Activated CD8-positive, alpha-beta memory T cell treated with anti-CD3 and anti-CD28 coated beads, Interleukin-2, amount 50 U/mL, for 48 hours (primary cell): ENCODE measurements around the gene HDHD5.

Experiments
- DNase-seq: peaks from one replicate; pipeline ENCODE4 v3.0.0-alpha.2; 2020

Gene HDHD5

DNA sequence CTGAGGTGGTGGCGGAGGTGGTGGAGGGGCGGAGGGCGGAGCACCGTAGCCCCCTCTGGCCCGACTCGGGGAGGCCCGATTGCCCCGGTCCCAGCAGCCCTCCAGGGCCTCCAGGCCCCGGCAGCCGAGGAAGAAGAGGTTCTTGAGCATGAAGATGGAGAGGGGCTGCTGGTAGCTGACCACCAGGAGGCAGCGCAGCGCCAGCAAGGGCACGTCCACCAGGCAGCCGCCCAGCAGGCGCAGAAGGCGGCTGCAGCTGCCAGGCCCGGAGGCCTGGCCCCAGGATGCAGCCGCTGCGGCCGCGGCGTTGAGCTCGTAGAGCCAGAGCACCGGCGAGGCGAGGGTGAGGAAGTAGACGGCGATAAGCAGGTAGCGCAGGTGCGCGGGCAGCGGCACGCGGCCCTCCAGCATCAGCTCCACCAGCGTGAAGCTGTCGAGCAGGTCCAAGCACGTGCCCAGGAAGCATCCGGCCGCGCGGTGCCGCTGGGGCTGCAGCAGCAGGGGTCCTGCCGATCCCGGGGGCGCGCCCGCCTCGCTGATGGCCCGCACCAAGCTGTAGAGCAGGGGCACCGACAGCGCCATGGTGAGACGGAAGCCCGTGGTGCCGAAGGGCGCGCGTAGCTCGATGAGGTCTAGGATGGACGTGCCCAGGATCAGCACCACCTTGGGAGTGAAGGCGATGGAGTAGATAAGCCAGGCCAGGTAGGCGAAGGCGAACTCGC, 39.4 kb downstream of the HDHD5 start:
- DNase-seq = no peak

DNA sequence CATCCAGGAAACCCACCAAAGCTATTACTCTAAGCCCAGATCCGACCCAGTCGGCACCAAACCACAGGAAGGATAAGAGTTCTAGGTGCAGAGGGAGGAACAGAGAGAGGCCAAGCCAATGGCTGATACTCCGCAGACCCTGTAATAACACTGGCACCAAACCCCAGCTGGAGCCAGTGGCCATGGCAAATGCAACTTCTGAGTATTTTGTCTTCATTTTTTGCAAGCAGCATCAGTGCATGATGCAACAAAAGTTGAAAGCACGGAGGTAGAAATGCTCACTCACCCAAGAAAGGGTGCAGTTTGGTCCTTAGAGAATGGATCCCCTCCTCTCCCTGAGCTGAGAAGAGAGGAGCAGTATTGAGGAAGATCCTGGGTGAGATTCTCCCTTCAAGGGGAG, 40.7 kb downstream of the HDHD5 start:
- DNase-seq = no peak

DNA sequence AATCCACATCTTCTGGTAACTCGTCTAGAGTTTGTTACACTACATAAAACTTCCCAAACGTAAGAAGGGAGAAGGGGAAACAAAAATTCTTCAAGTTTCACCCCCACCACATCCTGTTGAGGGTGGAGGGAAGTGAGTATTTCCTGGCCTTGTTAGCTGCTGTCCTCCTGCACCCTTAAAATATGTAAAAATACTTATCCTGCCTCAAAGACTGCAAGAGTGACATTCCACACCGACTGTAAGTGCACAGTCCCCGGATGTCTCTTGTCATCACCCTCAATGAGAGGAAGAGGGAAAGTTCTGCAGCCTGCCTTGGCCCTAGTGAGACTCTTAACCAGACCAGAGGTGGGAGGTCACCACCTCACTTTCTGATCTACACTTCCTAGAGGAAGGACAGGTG, 41.2 kb downstream of the HDHD5 start:
- no peak for DNase-seq

DNA sequence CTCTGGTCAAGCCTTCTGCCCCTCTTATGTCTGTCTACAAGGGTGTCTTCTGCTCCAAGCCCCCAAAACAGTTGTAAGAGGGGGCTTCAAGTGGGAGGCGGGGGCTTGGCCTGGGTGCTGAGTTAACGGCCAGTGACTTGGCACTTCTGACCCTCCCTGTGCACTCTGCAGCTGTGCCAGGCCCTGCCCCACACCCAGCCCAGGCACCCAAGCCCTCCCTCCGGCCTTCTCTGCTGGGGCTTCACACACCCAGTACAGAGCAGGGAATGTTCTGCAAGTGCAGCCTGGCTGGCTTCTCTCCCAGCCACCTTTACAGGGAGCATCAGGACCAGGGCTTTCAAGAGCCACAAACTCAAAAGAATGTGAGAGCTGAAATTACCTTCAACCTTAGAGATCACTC, 41.7 kb downstream of the HDHD5 start:
- DNase-seq = no peak

GRCh38 chr22:17116572-17117330, 42.3 kb downstream of the HDHD5 start:
- DNase-seq = no peak

GRCh38 chr22:17115945-17116565, 43.0 kb downstream of the HDHD5 start:
- no peak for DNase-seq

DNA sequence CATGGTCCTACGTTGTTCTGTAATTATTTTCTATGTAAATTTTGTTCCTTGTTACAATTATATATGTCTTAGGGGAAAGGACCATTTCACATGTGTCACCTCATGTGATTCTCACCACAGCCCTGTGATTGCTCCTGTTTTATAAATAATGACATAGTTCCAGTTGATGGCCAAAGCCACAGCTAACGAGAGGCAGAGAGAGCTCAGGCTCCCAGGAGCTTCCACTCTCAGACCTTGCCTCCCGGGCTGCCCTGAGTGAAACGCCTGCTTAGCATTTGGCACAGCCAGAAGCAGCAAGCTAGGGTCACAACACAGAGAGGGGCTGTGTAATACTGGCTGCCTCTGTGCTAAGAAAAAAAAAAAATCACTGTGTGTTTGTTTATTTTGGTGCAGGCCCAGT, 43.8 kb downstream of the HDHD5 start:
- no peak for DNase-seq

GRCh38 chr22:17114898-17115235, 44.2 kb downstream of the HDHD5 start:
- no peak for DNase-seq

DNA sequence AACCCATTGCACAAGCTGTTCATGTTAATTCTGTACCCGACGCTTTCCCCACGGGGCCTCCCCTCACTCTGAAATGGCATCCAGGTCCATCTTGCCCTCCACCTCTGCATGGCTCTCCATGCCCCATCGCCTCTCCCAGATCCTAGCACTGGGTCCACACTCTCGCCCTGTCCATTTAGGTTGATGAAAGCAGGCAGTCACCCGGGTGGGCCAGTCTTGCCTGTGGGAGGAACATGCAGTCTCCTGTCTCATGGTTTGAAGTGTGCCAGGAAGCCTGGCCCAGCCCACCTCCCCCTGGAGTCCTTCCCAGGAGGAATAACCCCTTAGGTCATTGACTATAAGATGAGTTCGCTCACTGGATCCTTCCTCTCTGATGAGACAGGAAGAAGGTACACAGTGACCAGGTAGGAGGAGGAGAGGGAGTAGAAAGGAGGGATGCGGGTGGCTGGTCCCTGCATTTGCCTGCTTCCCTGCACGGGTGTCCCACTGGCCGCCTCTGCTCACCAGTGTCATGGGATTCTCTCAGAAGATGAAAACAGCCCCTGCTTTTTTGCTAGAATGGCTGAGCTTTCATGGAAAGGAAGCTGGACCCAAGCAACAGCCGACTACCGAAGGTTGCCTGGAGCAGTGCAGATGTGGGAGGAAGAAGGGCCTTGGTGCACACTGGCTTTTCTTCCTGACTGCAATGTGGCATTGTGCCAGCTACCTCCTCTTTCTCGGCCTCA, 44.7 kb downstream of the HDHD5 start:
- DNase-seq = no peak

GRCh38 chr22:17113600-17113999, 45.5 kb downstream of the HDHD5 start:
- no peak for DNase-seq

DNA sequence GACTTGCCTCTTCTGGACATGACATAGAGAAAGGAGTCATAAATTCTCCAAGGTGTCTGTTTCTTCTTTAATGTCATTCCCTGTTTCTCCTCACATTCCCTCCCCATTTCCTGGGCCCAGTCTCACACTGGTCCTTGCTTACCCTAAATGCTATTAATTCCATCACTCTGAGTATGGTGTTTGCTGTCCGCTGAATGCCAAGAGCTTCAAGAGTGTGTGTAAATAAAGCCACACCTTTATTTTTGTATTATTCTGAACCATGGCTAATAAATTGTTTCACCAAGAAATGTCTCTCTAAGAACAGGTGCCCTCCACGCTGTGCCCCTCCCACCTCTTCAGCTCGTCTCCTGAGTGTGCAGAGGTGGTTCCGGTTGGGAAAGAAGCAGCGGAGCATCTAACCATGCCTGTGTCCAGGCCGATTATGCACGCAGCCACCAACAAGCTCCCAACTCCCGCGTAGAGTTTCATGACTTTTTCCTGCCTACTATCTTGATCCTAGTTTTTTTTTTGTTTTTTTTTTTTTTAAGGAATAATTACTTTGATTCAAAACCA, 46.5 kb downstream of the HDHD5 start:
- no peak for DNase-seq

GRCh38 chr22:17110791-17111550, 48.1 kb downstream of the HDHD5 start:
- DNase-seq = no peak

- no peak for DNase-seq
These were observed 49.1 kb downstream of the HDHD5 start for GRCh38 chr22:17109976-17110375.

- no peak for DNase-seq
These were observed 49.8 kb downstream of the HDHD5 start for GRCh38 chr22:17109113-17109865.

DNA sequence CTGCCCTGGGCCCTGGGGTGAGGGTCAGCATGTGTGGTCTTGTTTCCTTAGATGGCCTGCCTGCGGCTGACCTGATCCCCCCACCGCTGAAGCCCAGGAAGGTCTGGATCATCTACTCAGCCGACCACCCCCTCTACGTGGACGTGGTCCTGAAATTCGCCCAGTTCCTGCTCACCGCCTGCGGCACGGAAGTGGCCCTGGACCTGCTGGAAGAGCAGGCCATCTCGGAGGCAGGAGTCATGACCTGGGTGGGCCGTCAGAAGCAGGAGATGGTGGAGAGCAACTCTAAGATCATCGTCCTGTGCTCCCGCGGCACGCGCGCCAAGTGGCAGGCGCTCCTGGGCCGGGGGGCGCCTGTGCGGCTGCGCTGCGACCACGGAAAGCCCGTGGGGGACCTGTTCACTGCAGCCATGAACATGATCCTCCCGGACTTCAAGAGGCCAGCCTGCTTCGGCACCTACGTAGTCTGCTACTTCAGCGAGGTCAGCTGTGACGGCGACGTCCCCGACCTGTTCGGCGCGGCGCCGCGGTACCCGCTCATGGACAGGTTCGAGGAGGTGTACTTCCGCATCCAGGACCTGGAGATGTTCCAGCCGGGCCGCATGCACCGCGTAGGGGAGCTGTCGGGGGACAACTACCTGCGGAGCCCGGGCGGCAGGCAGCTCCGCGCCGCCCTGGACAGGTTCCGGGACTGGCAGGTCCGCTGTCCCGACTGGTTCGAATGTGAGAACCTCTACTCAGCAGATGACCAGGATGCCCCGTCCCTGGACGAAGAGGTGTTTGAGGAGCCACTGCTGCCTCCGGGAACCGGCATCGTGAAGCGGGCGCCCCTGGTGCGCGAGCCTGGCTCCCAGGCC, 50.6 kb downstream of the HDHD5 start:
- no peak for DNase-seq

DNA sequence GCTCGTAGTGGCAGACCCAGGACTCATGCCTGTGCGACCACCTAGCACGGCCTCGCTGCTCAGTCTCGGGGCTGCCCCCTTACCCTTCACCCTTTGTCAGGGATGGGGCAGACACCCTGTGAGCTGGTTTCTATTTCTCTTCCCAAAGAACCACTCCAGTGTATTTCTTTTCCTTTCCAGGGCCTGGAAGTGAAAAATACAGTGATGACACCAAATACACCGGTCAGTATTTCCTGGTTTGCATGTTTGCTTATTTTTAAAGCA, 51.6 kb downstream of the HDHD5 start:
- no peak for DNase-seq

- no peak for DNase-seq
These were observed 52.1 kb downstream of the HDHD5 start for GRCh38 chr22:17106785-17107546.

- DNase-seq = no peak
These were observed 52.8 kb downstream of the HDHD5 start for GRCh38 chr22:17106161-17106784.
